ENCODE measurements around the gene SYF2. TPM values are rescaled to one million over a fixed set of nuclear protein-coding genes. Genes with fewer than 3 reads are reported as not detected.
"Not testable (repeated sequence)": the region's sequence is repeated elsewhere in the genome, so short reads cannot be mapped to it uniquely, and the experiment has no call there.

SYF2 gene
- total and polyA plus RNA-seq, 5 experiments from 2014 or later = 69.1 to 87.6 (median 78.6) TPM

GRCh38 chr1:25198663-25199252 is 33.5 kb downstream of the SYF2 start:
- peak; percentile 90 to 91 for ATAC-seq
- POLR2A ChIA-PET = no interaction called here
- Mint-ChIP-seq H3K4me3 (peak overlapping the region; percentile 50 to 81 (median 66)), H3K36me3 (no peaks in the 10 kb centered on the region), H3K4me1 (peaks cover 19 to 32% (median 24%) of the 10 kb centered on the region in 4 donors), H3K27me3 (peaks cover 0 to 5% (median 1%) of the 10 kb centered on the region in 5 donors), H3K27ac (peak overlapping the region; percentile 11 to 86 (median 65)), H3K9me3 (no peaks in the 10 kb centered on the region)
- peak in 6 of 10 donors; percentile 5 to 46 (median 26) for DNase-seq

GRCh38 chr1:25197982-25198662 is 34.2 kb downstream of the SYF2 start:
- Mint-ChIP-seq H3K9me3 (no peaks in the 10 kb centered on the region), H3K36me3 (no peaks in the 10 kb centered on the region), H3K4me3 (peak overlapping the region; percentile 50 to 81 (median 66)), H3K4me1 (peaks cover 19 to 32% (median 25%) of the 10 kb centered on the region in 4 donors), H3K27me3 (peaks cover 0 to 5% (median 4%) of the 10 kb centered on the region in 5 donors), H3K27ac (peak overlapping the region; percentile 27 to 86 (median 57))
- DNase-seq (peak in 5 of 10 donors; percentile 6 to 56 (median 30)), ATAC-seq (peak; percentile 81 to 90)
- POLR2A ChIA-PET = no interaction called here

- Mint-ChIP-seq H3K27ac (peak overlapping the region in 6 of 10 donors; percentile 27 to 73 (median 51)), H3K36me3 (no peaks in the 10 kb centered on the region), H3K27me3 (peaks cover 0 to 5% (median 4%) of the 10 kb centered on the region in 5 donors), H3K4me3 (peak overlapping the region in 6 of 10 donors; percentile 4 to 77 (median 59)), H3K9me3 (no peaks in the 10 kb centered on the region), H3K4me1 (peaks cover 19 to 32% (median 25%) of the 10 kb centered on the region in 4 donors)
- ATAC-seq (no peak), DNase-seq (no peak)
- POLR2A ChIA-PET = interaction anchor here (0.6 kb wide), 1 partner anchor 268 kb away, joined by 3 read pairs; no protein-coding TSS in a partner anchor
These were observed 34.9 kb downstream of the SYF2 start for GRCh38 chr1:25197235-25197975.

- H3K27ac Mint-ChIP-seq = peak overlapping the region in 3 of 10 donors; percentile 24 to 49 (median 47)
These were observed 35.5 kb downstream of the SYF2 start for GRCh38 chr1:25196830-25197229.

GRCh38 chr1:25195835-25196234 is 36.5 kb downstream of the SYF2 start:
- H3K36me3 Mint-ChIP-seq = no peaks in the 10 kb centered on the region
- H3K4me1 Mint-ChIP-seq = peaks cover 19 to 32% (median 25%) of the 10 kb centered on the region in 4 donors
- DNase-seq (no peak), ATAC-seq (no peak)
- H3K27ac Mint-ChIP-seq = peak overlapping the region in 1 of 10 donors; percentile 77
- H3K9me3 Mint-ChIP-seq = no peaks in the 10 kb centered on the region
- POLR2A ChIA-PET = interaction anchor here (1.0 kb wide), 1 partner anchor 51 kb away, joined by 3 read pairs; the partner anchor contains the start of gene RSRP1
- H3K27me3 Mint-ChIP-seq = peaks cover 0 to 5% (median 4%) of the 10 kb centered on the region in 5 donors
- H3K4me3 Mint-ChIP-seq = peak overlapping the region in 4 of 10 donors; percentile 2 to 10 (median 7)

More at GRCh38 chr1:25196830-25197229, 35.5 kb downstream of the SYF2 start:
- DNase-seq (no peak), ATAC-seq (no peak)
- H3K4me1 Mint-ChIP-seq = peaks cover 19 to 32% (median 25%) of the 10 kb centered on the region in 4 donors
- H3K4me3 Mint-ChIP-seq = peak overlapping the region in 2 of 10 donors; percentile 42 to 48
- POLR2A ChIA-PET = interaction anchor here (0.6 kb wide), 1 partner anchor 268 kb away, joined by 3 read pairs; no protein-coding TSS in a partner anchor
- H3K36me3 Mint-ChIP-seq = no peaks in the 10 kb centered on the region
- H3K9me3 Mint-ChIP-seq = no peaks in the 10 kb centered on the region
- H3K27me3 Mint-ChIP-seq = peaks cover 0 to 5% (median 4%) of the 10 kb centered on the region in 5 donors

- ATAC-seq (no peak), DNase-seq (no peak)
- H3K27me3 Mint-ChIP-seq = peaks cover 0 to 5% (median 3%) of the 10 kb centered on the region in 5 donors
- H3K27ac Mint-ChIP-seq = peak overlapping the region in 2 of 10 donors; percentile 29 to 47
- H3K9me3 Mint-ChIP-seq = no peaks in the 10 kb centered on the region
- no peaks in the 10 kb centered on the region for H3K36me3 Mint-ChIP-seq
- peaks cover 14 to 32% (median 25%) of the 10 kb centered on the region in 4 donors for H3K4me1 Mint-ChIP-seq
- POLR2A ChIA-PET = no interaction called here
- H3K4me3 Mint-ChIP-seq = no peak overlapping the region
These were observed 37.7 kb downstream of the SYF2 start for GRCh38 chr1:25194572-25195020.

GRCh38 chr1:25194054-25194453 is 38.2 kb downstream of the SYF2 start:
- Mint-ChIP-seq H3K27me3 (peaks cover 0 to 5% (median 3%) of the 10 kb centered on the region in 5 donors), H3K4me3 (no peak overlapping the region), H3K27ac (peak overlapping the region in 2 of 10 donors; percentile 17 to 69), H3K9me3 (no peaks in the 10 kb centered on the region), H3K4me1 (peaks cover 14 to 27% (median 22%) of the 10 kb centered on the region in 4 donors), H3K36me3 (no peaks in the 10 kb centered on the region)
- POLR2A ChIA-PET = interaction anchor here (0.7 kb wide), 1 partner anchor 29 kb away, joined by 5 read pairs; no protein-coding TSS in a partner anchor
- DNase-seq (no peak), ATAC-seq (no peak)

GRCh38 chr1:25193229-25193628 is 39.1 kb downstream of the SYF2 start:
- peaks cover 7 to 19% (median 14%) of the 10 kb centered on the region in 4 donors for H3K4me1 Mint-ChIP-seq
- peak overlapping the region in 3 of 10 donors; percentile 16 to 40 (median 19) for H3K27ac Mint-ChIP-seq
- POLR2A ChIA-PET = interaction anchor here (0.6 kb wide), 1 partner anchor 19 kb away, joined by 3 read pairs; no protein-coding TSS in a partner anchor
- ATAC-seq = no peak
- H3K36me3 Mint-ChIP-seq = no peaks in the 10 kb centered on the region
- H3K9me3 Mint-ChIP-seq = no peaks in the 10 kb centered on the region
- peaks cover 0 to 5% (median 3%) of the 10 kb centered on the region in 5 donors for H3K27me3 Mint-ChIP-seq
- H3K4me3 Mint-ChIP-seq = no peak overlapping the region
- DNase-seq = no peak

GRCh38 chr1:25192154-25192553 is 40.1 kb downstream of the SYF2 start:
- H3K9me3 Mint-ChIP-seq = no peaks in the 10 kb centered on the region
- DNase-seq (no peak), ATAC-seq (no peak)
- H3K4me1 Mint-ChIP-seq = peaks cover 0 to 11% (median 6%) of the 10 kb centered on the region in 4 donors
- POLR2A ChIA-PET = no interaction called here
- peak overlapping the region in 2 of 10 donors; percentile 15 to 68 for H3K27ac Mint-ChIP-seq
- H3K4me3 Mint-ChIP-seq = no peak overlapping the region
- H3K36me3 Mint-ChIP-seq = no peaks in the 10 kb centered on the region
- H3K27me3 Mint-ChIP-seq = peaks cover 0 to 5% (median 3%) of the 10 kb centered on the region in 5 donors

GRCh38 chr1:25190260-25190659 is 42.0 kb downstream of the SYF2 start:
- Mint-ChIP-seq H3K36me3 (no peaks in the 10 kb centered on the region), H3K27me3 (peaks cover 0 to 5% (median 2%) of the 10 kb centered on the region in 5 donors), H3K27ac (peak overlapping the region in 1 of 10 donors; percentile 49), H3K9me3 (no peaks in the 10 kb centered on the region), H3K4me3 (no peak overlapping the region), H3K4me1 (peaks cover 0 to 7% (median 2%) of the 10 kb centered on the region in 4 donors)
- ATAC-seq = no peak
- no peak for DNase-seq
- POLR2A ChIA-PET = no interaction called here

GRCh38 chr1:25187904-25188303 is 44.4 kb downstream of the SYF2 start:
- H3K4me1 Mint-ChIP-seq, H3K27ac Mint-ChIP-seq, H3K27me3 Mint-ChIP-seq, DNase-seq, H3K4me3 Mint-ChIP-seq, POLR2A ChIA-PET, ATAC-seq, H3K36me3 Mint-ChIP-seq, H3K9me3 Mint-ChIP-seq: not testable (repeated sequence)

- ATAC-seq (no peak), DNase-seq (no peak)
- H3K9me3 Mint-ChIP-seq = no peaks in the 10 kb centered on the region
- no peak overlapping the region for H3K27ac Mint-ChIP-seq
- H3K4me1 Mint-ChIP-seq = peaks cover 0 to 4% (median under 1%) of the 10 kb centered on the region in 4 donors
- H3K4me3 Mint-ChIP-seq = no peak overlapping the region
- H3K27me3 Mint-ChIP-seq = peaks cover 0 to 5% (median 0%) of the 10 kb centered on the region in 5 donors
- H3K36me3 Mint-ChIP-seq = no peaks in the 10 kb centered on the region
- POLR2A ChIA-PET = interaction anchor here (0.7 kb wide), 1 partner anchor 489 kb away, joined by 3 read pairs; no protein-coding TSS in a partner anchor
These were observed 45.2 kb downstream of the SYF2 start for GRCh38 chr1:25187077-25187476.
